Testis (tissue), 3 donors: ENCODE results near the gene BEND4. TPM values are rescaled to one million over a fixed set of nuclear protein-coding genes. Genes with fewer than 3 reads are reported as not detected.
"Not testable (repeated sequence)": the region's sequence is repeated elsewhere in the genome, so short reads cannot be mapped to it uniquely, and the experiment has no call there.

Experiments used
- DNase-seq: peaks from one replicate; pipeline ENCODE4 v3.0.0-alpha.2; 2019
- H3K27ac ChIP-seq, 2 donors: fragments of 200-600 bp; sonication (generic); one replicate each; pipeline ENCODE4 v1.5.1; 2019
- H3K27me3 ChIP-seq: fragments of 200-600 bp; sonication (generic); one replicate; pipeline ENCODE4 v1.5.1; 2019
- H3K36me3 ChIP-seq: fragments of 200-600 bp; sonication (generic); one replicate; pipeline ENCODE4 v1.5.1; 2017; ENCODE audit warnings: low read depth; ENCODE audit errors: missing control alignments
- H3K4me1 ChIP-seq: fragments of 200-600 bp; sonication (generic); one replicate; pipeline ENCODE4 v1.5.1; 2019
- H3K4me3 ChIP-seq, 2 donors: fragments of 200-600 bp; sonication (generic); one replicate each; pipeline ENCODE4 v1.5.1; 2017 to 2019
- H3K9me3 ChIP-seq: fragments of 200-600 bp; sonication (generic); one replicate; pipeline ENCODE4 v1.5.1; 2017
- POLR2A ChIP-seq: fragments of 450-650 bp; IDR thresholded peaks from one replicate; pipeline ENCODE4 v1.6.1; 2017; ENCODE audit warnings: antibody characterized with exemption, mild to moderate bottlenecking, moderate library complexity
- WGBS, 2 donors: methylation state at CpG; one replicate each; pipeline ENCODE4 v1.1.5; 2018; 5-methylcytosine and 5-hydroxymethylcytosine counted together
- intact Hi-C: fragments of 100-400 bp; cut with DNase I; formaldehyde crosslinking; loops from one replicate; pipeline ENCODE4 v1.15.1; 2023; ENCODE audit warnings: low total_unique reads
- polyA plus RNA-seq: library from polyadenylated mRNA; stranded (reverse); fragments of 350-450 nt; fragmentation: Illumina TruSeq; extraction: RNeasy Lipid Tissue Mini Kit (QIAGEN cat#74804); gene quantifications from one replicate; pipeline ENCODE4 v1.2.3, GENCODE V29; 2014; ENCODE audit warnings: low read depth, low replicate concordance; ENCODE audit not compliant: insufficient read depth
- total RNA-seq, 2 donors: library from RNA; depleted of rRNA; stranded (reverse); fragments of >200 nt; gene quantifications; one replicate each; pipeline ENCODE4 v1.2.3, GENCODE V29; 2016
- TF ChIP-seq, protein P1 (sequence below), 3 experiments: fragments of 450-650 bp in 2 of 3; fragments of 200-600 bp in 1 of 3; sonication (generic) in 1 of 3; IDR thresholded peaks; one replicate each; pipeline ENCODE4 v1.5.1; 2016 to 2019; ENCODE audit warnings: antibody characterized with exemption in 3 of 3, mild to moderate bottlenecking in 2 of 3, moderate library complexity in 1 of 3

BEND4 gene
- total and polyA plus RNA-seq, 3 donors from 2014 or later = 16.0 to 43.7 (median 35.7) TPM

GRCh38 chr4:42167709-42168108, 15.3 kb upstream of the BEND4 start:
- DNase-seq = no peak
- Histone ChIP-seq H3K36me3 (no peaks in the 10 kb centered on the region), H3K27ac (no peak overlapping the region), H3K4me1 (no peaks in the 10 kb centered on the region), H3K9me3 (no peaks in the 10 kb centered on the region), H3K4me3 (no peak overlapping the region), H3K27me3 (no peaks in the 10 kb centered on the region)
- intact Hi-C loops = no loop called here
- 86 to 87% methylated on average over 5 of the region's 5 CpGs for WGBS, 2 donors
- TF ChIP-seq, protein P1, sequence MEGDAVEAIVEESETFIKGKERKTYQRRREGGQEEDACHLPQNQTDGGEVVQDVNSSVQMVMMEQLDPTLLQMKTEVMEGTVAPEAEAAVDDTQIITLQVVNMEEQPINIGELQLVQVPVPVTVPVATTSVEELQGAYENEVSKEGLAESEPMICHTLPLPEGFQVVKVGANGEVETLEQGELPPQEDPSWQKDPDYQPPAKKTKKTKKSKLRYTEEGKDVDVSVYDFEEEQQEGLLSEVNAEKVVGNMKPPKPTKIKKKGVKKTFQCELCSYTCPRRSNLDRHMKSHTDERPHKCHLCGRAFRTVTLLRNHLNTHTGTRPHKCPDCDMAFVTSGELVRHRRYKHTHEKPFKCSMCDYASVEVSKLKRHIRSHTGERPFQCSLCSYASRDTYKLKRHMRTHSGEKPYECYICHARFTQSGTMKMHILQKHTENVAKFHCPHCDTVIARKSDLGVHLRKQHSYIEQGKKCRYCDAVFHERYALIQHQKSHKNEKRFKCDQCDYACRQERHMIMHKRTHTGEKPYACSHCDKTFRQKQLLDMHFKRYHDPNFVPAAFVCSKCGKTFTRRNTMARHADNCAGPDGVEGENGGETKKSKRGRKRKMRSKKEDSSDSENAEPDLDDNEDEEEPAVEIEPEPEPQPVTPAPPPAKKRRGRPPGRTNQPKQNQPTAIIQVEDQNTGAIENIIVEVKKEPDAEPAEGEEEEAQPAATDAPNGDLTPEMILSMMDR (IDR thresholded peaks at IDR 0.05) = no peak
- TF ChIP-seq POLR2A = no peak

DNA sequence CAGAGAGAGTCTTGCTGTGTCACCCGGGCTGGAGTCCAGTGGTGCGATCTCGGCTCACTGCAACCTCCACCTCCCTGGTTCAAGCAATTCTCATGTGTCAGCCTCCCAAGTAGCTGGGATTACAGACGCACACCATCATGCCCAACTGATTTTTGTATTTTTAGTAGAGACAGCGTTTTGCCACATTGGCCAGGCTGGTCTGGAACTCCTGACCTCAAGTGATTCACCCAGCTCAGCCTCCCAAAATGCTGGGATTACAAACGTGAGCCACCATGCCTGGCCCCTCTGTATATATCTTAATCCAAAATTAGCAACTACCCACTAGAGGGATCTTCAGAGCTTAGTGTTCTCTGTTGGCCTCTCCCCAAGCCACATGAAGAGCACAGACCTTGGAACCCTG, 13.7 kb upstream of the BEND4 start:
- H3K4me3 ChIP-seq, DNase-seq, H3K36me3 ChIP-seq, H3K27me3 ChIP-seq, H3K27ac ChIP-seq, H3K9me3 ChIP-seq, intact Hi-C loops, H3K4me1 ChIP-seq: not testable (repeated sequence)
- 84 to 89% methylated on average over 6 of the region's 6 CpGs for WGBS, 2 donors

DNA sequence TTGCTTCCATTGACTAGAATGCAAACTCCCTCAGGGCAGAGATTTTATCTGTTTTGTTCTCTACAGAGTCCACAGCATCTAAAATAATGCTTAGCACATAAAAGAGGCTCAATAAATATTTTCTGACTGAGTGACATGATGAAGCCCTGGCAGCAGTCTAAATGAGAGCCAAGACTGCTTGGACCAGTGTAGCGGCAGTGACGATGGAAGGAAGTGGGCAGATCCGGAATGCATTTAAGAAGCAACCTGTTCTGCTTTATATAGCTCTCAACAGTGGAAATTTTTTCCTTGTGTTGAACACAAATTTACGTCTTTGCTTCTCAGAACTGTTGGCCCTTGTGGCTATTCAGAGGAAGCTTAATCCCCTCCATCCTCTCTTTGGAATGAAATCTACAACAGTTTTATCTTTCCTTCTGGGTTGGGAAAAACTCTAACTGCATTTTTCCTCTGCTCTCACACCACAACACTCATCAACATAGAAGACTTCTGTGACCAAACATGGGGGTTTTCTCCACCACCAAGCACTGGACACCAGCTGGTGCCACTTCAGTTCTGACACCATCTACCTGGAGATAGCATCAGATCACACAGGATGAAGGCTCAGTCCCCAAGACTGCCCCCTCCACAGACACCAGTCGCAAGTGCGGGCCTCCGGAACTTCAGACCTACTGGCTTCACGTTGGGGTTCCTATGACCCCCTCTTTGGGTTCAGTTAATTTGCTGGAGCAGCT, 7.0 kb upstream of the BEND4 start:
- Histone ChIP-seq H3K36me3 (no peaks in the 10 kb centered on the region), H3K4me3 (no peak overlapping the region), H3K27me3 (no peaks in the 10 kb centered on the region), H3K4me1 (no peaks in the 10 kb centered on the region), H3K27ac (no peak overlapping the region), H3K9me3 (no peaks in the 10 kb centered on the region)
- 79 to 85% methylated on average over 8 of the region's 8 CpGs for WGBS, 2 donors
- DNase-seq = no peak
- intact Hi-C loops = no loop called here
- no peak for TF ChIP-seq POLR2A
- TF ChIP-seq, protein P1 (IDR thresholded peaks at IDR 0.05) = no peak

DNA sequence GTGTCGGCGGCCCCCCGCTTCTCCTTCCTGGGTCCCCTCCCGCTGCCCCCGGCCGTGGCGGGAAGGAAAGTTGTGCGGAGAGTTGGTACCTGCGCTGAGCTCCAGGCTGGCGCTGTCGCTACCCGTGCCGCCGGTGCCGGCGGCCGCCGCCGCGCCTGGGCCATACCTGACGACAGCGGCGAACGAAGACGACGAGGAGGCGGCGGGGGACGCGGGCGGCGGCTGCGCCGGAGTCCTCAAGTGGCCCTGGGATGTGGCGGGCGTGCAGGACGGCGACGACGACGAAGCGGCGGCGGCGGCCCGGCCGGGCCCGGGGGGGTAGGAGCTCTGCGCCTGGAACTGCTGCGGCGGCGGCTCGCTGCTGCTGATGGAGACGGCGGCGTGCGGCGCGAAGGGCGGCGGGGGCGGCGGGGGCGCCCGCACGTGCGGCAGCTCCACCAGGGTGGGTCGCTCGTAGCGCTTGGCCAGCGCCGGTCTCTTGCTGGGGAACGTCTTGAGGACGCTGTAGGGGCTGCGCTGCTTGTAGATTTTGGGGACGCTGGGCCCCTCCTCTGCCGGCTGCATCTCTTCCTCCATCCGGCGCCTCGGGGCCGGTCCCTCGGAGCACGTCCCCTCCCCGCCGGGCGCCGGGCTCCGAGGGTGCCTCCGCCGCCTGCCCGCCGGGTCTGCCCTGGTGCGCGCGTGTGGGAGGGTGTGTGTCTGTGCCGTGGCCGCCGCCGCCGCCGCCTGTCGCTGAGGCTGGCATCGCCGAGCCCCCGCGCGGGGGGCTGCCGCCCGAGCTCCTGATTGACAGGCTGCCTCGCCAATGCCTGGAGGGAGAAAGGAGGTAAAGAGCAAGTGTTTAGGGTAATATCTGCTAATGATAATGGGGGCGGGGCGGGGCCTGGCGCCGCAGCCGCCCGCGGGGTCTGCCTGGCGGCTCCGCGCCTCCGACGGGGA, 618 bp downstream of the BEND4 start:
- Histone ChIP-seq H3K9me3 (no peaks in the 10 kb centered on the region), H3K27ac (peak overlapping the region in 1 of 2 donors; percentile 74), H3K4me3 (peak overlapping the region; percentile 55 to 62), H3K4me1 (no peaks in the 10 kb centered on the region), H3K36me3 (no peaks in the 10 kb centered on the region), H3K27me3 (no peaks in the 10 kb centered on the region)
- TF ChIP-seq, protein P1 (IDR thresholded peaks at IDR 0.05) = no peak
- TF ChIP-seq POLR2A = no peak
- 1% methylated on average over 15 to 76 of the region's 122 CpGs for WGBS, 2 donors
- intact Hi-C loops = no loop called here
- DNase-seq = peak; percentile 81
